ENCODE results near the gene MYO5C. TPM values are rescaled to one million over a fixed set of nuclear protein-coding genes. Genes with fewer than 3 reads are reported as not detected.

MYO5C gene
- total RNA-seq, 2 donors from 2014 or later, result 19.1 to 26.7 TPM

DNA sequence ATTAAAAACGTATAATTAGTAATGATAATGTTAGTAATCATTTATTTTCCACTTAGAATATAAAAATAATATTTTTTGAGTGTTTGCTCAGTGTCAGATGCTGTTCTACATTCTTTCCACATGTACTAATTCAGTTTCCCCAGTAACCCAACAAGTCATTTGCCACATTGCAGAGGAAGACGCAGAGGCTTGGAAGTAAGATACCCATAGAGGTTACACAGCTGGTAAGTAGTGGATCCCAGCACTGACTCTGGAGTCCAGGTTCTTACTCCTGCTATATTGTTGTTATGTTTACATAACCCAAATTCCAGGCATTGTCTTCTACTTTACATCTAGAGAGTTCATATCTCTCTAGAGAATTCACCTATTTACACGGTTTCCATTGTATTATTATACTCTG is 48.2 kb upstream of the MYO5C start:
- Histone ChIP-seq H3K27me3 (ENCODE audit: control insufficient read depth, insufficient read depth, low read length, poor library complexity, severe bottlenecking) (no peaks in the 10 kb centered on the region), H3K4me1 (ENCODE audit: control insufficient read depth, insufficient read depth, low read length) (no peaks in the 10 kb centered on the region), H3K9me3 (ENCODE audit: control insufficient read depth, low read length) (no peaks in the 10 kb centered on the region), H3K36me3 (ENCODE audit: control insufficient read depth, insufficient read depth, low read length) (no peaks in the 10 kb centered on the region), H3K27ac (ENCODE audit: low read depth, low read length) (no peak overlapping the region), H3K4me3 (ENCODE audit: low read length) (no peak overlapping the region), H3K9ac (ENCODE audit: extremely low read depth, low read length, poor library complexity, severe bottlenecking) (no peak overlapping the region)
- 89 to 93% methylated on average over 2 of the region's 3 CpGs for WGBS, 2 experiments (ENCODE audit: insufficient coverage in 1 of 2, insufficient read length in 1 of 2)
- TF ChIP-seq, protein P1, sequence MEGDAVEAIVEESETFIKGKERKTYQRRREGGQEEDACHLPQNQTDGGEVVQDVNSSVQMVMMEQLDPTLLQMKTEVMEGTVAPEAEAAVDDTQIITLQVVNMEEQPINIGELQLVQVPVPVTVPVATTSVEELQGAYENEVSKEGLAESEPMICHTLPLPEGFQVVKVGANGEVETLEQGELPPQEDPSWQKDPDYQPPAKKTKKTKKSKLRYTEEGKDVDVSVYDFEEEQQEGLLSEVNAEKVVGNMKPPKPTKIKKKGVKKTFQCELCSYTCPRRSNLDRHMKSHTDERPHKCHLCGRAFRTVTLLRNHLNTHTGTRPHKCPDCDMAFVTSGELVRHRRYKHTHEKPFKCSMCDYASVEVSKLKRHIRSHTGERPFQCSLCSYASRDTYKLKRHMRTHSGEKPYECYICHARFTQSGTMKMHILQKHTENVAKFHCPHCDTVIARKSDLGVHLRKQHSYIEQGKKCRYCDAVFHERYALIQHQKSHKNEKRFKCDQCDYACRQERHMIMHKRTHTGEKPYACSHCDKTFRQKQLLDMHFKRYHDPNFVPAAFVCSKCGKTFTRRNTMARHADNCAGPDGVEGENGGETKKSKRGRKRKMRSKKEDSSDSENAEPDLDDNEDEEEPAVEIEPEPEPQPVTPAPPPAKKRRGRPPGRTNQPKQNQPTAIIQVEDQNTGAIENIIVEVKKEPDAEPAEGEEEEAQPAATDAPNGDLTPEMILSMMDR (conservative IDR thresholded peaks at IDR 0.05), result no peak
- DNase-seq, result no peak
- Mint-ChIP-seq H3K4me1 (no peaks in the 10 kb centered on the region), H3K4me3 (no peak overlapping the region), H3K9me3 (no peaks in the 10 kb centered on the region), H3K27me3 (ENCODE audit: insufficient read depth) (no peaks in the 10 kb centered on the region), H3K27ac (no peak overlapping the region), H3K36me3 (ENCODE audit: low read depth) (no peaks in the 10 kb centered on the region)

DNA sequence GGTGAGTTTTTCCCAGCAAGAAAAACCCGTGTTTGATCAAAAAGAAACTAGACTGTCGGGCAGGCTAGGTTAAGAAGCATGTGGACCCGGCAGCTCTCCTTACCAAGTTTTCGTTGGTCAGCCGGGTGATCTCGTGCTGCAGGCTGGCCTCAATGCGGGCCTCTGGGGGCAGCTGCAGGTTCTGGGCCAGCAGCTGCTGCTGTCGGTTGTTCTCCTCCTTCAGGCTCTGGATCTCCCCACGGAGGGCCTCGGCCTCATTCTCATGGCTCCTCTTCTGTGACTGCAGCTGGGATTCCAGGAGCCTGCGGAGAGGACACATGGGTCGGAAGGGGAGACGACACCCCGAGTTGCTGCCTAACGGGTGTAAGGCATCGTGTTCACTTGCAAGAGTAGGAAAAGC is 44.5 kb upstream of the MYO5C start:
- TF ChIP-seq, protein P1 (conservative IDR thresholded peaks at IDR 0.05), result no peak
- H3K4me1 Mint-ChIP-seq, result peaks cover 14% of the 10 kb centered on the region
- no peaks in the 10 kb centered on the region for H3K9me3 Mint-ChIP-seq
- H3K36me3 Mint-ChIP-seq (ENCODE audit: low read depth), result no peaks in the 10 kb centered on the region
- H3K27me3 ChIP-seq (ENCODE audit: control insufficient read depth, insufficient read depth, low read length, poor library complexity, severe bottlenecking), result no peaks in the 10 kb centered on the region
- H3K36me3 ChIP-seq (ENCODE audit: control insufficient read depth, insufficient read depth, low read length), result no peaks in the 10 kb centered on the region
- no peaks in the 10 kb centered on the region for H3K9me3 ChIP-seq (ENCODE audit: control insufficient read depth, low read length)
- no peak for DNase-seq
- 92 to 94% methylated on average over 7 to 16 of the region's 16 CpGs for WGBS, 2 experiments (ENCODE audit: insufficient coverage in 1 of 2, insufficient read length in 1 of 2)
- H3K9ac ChIP-seq (ENCODE audit: extremely low read depth, low read length, poor library complexity, severe bottlenecking), result no peak overlapping the region
- H3K27ac ChIP-seq (ENCODE audit: low read depth, low read length), result no peak overlapping the region
- H3K27me3 Mint-ChIP-seq (ENCODE audit: insufficient read depth), result no peaks in the 10 kb centered on the region
- H3K27ac Mint-ChIP-seq, result no peak overlapping the region
- H3K4me3 Mint-ChIP-seq, result no peak overlapping the region
- no peak overlapping the region for H3K4me3 ChIP-seq (ENCODE audit: low read length)
- H3K4me1 ChIP-seq (ENCODE audit: control insufficient read depth, insufficient read depth, low read length), result no peaks in the 10 kb centered on the region

DNA sequence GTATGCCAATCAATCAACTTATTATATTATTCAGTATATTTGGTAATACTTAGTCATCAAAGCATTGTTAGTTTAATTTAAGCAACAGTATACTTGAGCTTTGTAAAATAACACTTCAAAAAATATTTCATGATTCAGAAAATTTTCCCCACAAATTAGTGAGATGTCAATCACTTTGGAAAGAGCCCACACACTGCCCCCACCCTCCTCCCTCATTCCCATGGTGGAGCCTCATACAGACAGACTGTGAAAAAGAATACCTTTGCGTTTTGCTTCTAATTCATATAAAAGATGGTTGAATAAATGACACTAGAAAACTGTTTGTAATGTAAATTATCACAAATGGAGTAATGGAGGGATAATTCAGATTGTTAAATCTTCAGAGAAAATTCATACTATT is 43.3 kb upstream of the MYO5C start:
- no peaks in the 10 kb centered on the region for H3K36me3 ChIP-seq (ENCODE audit: control insufficient read depth, insufficient read depth, low read length)
- H3K9ac ChIP-seq (ENCODE audit: extremely low read depth, low read length, poor library complexity, severe bottlenecking), result no peak overlapping the region
- Mint-ChIP-seq H3K36me3 (ENCODE audit: low read depth) (no peaks in the 10 kb centered on the region), H3K4me3 (no peak overlapping the region), H3K4me1 (peaks cover 14% of the 10 kb centered on the region), H3K27me3 (ENCODE audit: insufficient read depth) (no peaks in the 10 kb centered on the region), H3K9me3 (no peaks in the 10 kb centered on the region), H3K27ac (no peak overlapping the region)
- no peaks in the 10 kb centered on the region for H3K9me3 ChIP-seq (ENCODE audit: control insufficient read depth, low read length)
- 75% methylated on average over 1 of the region's 1 CpG; no CpG with 5 or more reads in 1 of the 2 experiments for WGBS, 2 experiments (ENCODE audit: insufficient coverage in 1 of 2, insufficient read length in 1 of 2)
- H3K27ac ChIP-seq (ENCODE audit: low read depth, low read length), result no peak overlapping the region
- no peaks in the 10 kb centered on the region for H3K27me3 ChIP-seq (ENCODE audit: control insufficient read depth, insufficient read depth, low read length, poor library complexity, severe bottlenecking)
- TF ChIP-seq, protein P1 (conservative IDR thresholded peaks at IDR 0.05), result no peak
- H3K4me3 ChIP-seq (ENCODE audit: low read length), result no peak overlapping the region
- no peaks in the 10 kb centered on the region for H3K4me1 ChIP-seq (ENCODE audit: control insufficient read depth, insufficient read depth, low read length)
- DNase-seq, result no peak

Measured in endodermal cell (in vitro differentiated cells).